Psoas muscle (tissue), 8 donors: Measurements from ENCODE around the gene RASSF4. TPM values are rescaled to one million over a fixed set of nuclear protein-coding genes. Genes with fewer than 3 reads are reported as not detected.

Experiments
- ATAC-seq, 4 donors: fragments of 200-7000 bp; cut with Tn5 transposase; one replicate each; pipeline ENCODE4 v1.9.1; 2020; ENCODE audit warnings: moderate library complexity in 3 of 4, mild to moderate bottlenecking in 2 of 4
- DNase-seq, 2 donors: peaks; one replicate each; pipeline ENCODE4 v3.0.0-alpha.2; 2020
- H3K27ac ChIP-seq: fragments of 200-600 bp; one replicate; pipeline ENCODE4 v1.8.0; 2022
- H3K27me3 ChIP-seq, 3 donors: fragments of 200-600 bp in 1 of 3; one replicate each; pipeline versions ENCODE4 v1.6.1 to v1.8.0; 2013 to 2022; ENCODE audit warnings: low read length in 2 of 3, mild to moderate bottlenecking in 2 of 3, moderate library complexity in 1 of 3; ENCODE audit not compliant: insufficient read depth in 3 of 3
- H3K36me3 ChIP-seq, 2 donors: fragments of 200-600 bp in 1 of 2; one replicate each; pipeline versions ENCODE4 v1.6.1 to v1.8.0; 2013 to 2022; ENCODE audit warnings: low read depth in 1 of 2, mild to moderate bottlenecking in 1 of 2, moderate library complexity in 1 of 2; ENCODE audit not compliant: insufficient read depth in 1 of 2
- H3K4me1 ChIP-seq: fragments of 200-600 bp; one replicate; pipeline ENCODE4 v1.8.0; 2022
- H3K4me3 ChIP-seq: fragments of 200-600 bp; one replicate; pipeline ENCODE4 v1.8.0; 2022; ENCODE audit warnings: mild to moderate bottlenecking
- H3K9me3 ChIP-seq: fragments of 200-600 bp; one replicate; pipeline ENCODE4 v1.8.0; 2022
- CTCF ChIP-seq: fragments of 200-600 bp; IDR thresholded peaks from one replicate; pipeline ENCODE4 v1.8.0; 2022; ENCODE audit warnings: antibody characterized with exemption
- WGBS, 3 donors: extraction: QIAGEN DNeasy Blood & Tissue Kit; methylation state at CpG; one replicate each; pipeline versions ENCODE4 v1.1.6 to v1.1.7; 2013; 5-methylcytosine and 5-hydroxymethylcytosine counted together
- intact Hi-C, 2 donors: fragments of 100-400 bp; cut with DNase I; formaldehyde crosslinking; loops; one replicate each; pipeline versions ENCODE4 v1.11.0 to v1.14.2; 2022
- polyA plus RNA-seq, 3 donors: library from polyadenylated mRNA; stranded (reverse); fragments of 200-250 nt; gene quantifications; one replicate each; pipeline ENCODE4 v1.2.3, GENCODE V29; 2013
- total RNA-seq, 4 donors: library from RNA; stranded (reverse); fragmentation: NEBNext Ultra II Directional in 2 of 4; extraction: Animal tissue kit (Norgen Biotek cat#: 25700) in 2 of 4; gene quantifications; one replicate each; pipeline versions ENCODE4 v1.2.1 to v1.2.4, GENCODE V29; 2021 to 2023
- donor health status: healthy with polysubstance abuse.
- donor health status: DM: no; HTN: no; CAD: no; lungs with moderate emphysema.
- donor health status: Bipolar disorder and iron deficiency.
- donor health status: healthy.
- donor health status: DM: yes; HTN: yes; CAD: no.
- donor health status: DM: no; HTN: no; CAD: no.
- donor health status: DM: no; HTN: no; CAD: no.
- donor health status: DM: yes; HTN: yes; CAD: no.

Gene RASSF4
- total and polyA plus RNA-seq, 7 donors: 11.1 to 44.0 (median 18.9) TPM

- H3K27me3 ChIP-seq: no peaks in the 10 kb centered on the region
- H3K4me1 ChIP-seq: peaks cover 12% of the 10 kb centered on the region
- H3K27ac ChIP-seq: no peak overlapping the region
- H3K4me3 ChIP-seq: no peak overlapping the region
- DNase-seq: no peak
- intact Hi-C loops: no loop called here
- no peak for TF ChIP-seq CTCF
- WGBS, 3 donors: 26 to 40% (median 26%) methylated on average over 2 of the region's 2 CpGs
- peak in 3 of 4 donors; percentile 33 to 50 (median 44) for ATAC-seq
- no peaks in the 10 kb centered on the region for H3K9me3 ChIP-seq
- H3K36me3 ChIP-seq: no peaks in the 10 kb centered on the region
Measured at GRCh38 chr10:44946205-44946604, 13.4 kb upstream of the RASSF4 start.

- no peak overlapping the region for H3K27ac ChIP-seq
- DNase-seq (no peak), ATAC-seq (peak; percentile 68 to 81 (median 78))
- no peak for TF ChIP-seq CTCF
- no peaks in the 10 kb centered on the region for H3K27me3 ChIP-seq
- 31 to 49% (median 33%) methylated on average over 6 of the region's 6 CpGs for WGBS, 3 donors
- H3K4me3 ChIP-seq: no peak overlapping the region
- intact Hi-C loops: no loop called here
- no peaks in the 10 kb centered on the region for H3K9me3 ChIP-seq
- no peaks in the 10 kb centered on the region for H3K36me3 ChIP-seq
- peaks cover 12% of the 10 kb centered on the region for H3K4me1 ChIP-seq
Measured at GRCh38 chr10:44947371-44948152, 12.0 kb upstream of the RASSF4 start.

- Histone ChIP-seq H3K4me3 (no peak overlapping the region), H3K36me3 (peaks cover 0 to 1% of the 10 kb centered on the region in 2 donors), H3K27ac (no peak overlapping the region), H3K4me1 (peaks cover 12% of the 10 kb centered on the region), H3K9me3 (no peaks in the 10 kb centered on the region), H3K27me3 (no peaks in the 10 kb centered on the region)
- no peak for DNase-seq
- ATAC-seq: no peak
- no peak for TF ChIP-seq CTCF
- WGBS, 3 donors: 83 to 90% (median 88%) methylated on average over 1 of the region's 1 CpG
- intact Hi-C loops: no loop called here
Measured at GRCh38 chr10:44948642-44949041, 11.0 kb upstream of the RASSF4 start.

- Histone ChIP-seq H3K27me3 (no peaks in the 10 kb centered on the region), H3K9me3 (no peaks in the 10 kb centered on the region), H3K36me3 (peaks cover 0 to 8% of the 10 kb centered on the region in 2 donors), H3K4me1 (peaks cover 12% of the 10 kb centered on the region), H3K27ac (no peak overlapping the region), H3K4me3 (no peak overlapping the region)
- intact Hi-C loops: no loop called here
- ATAC-seq (peak in 2 of 4 donors; percentile 19 to 41), DNase-seq (no peak)
- TF ChIP-seq CTCF: no peak
- WGBS, 3 donors: 64 to 73% (median 67%) methylated on average over 5 of the region's 5 CpGs
Measured at GRCh38 chr10:44949127-44949802, 10.3 kb upstream of the RASSF4 start.
